Fibroblast of lung (primary cell): Measurements from ENCODE around the gene CDC123.

Experiments
- EZH2 ChIP-seq: IDR thresholded peaks from 2 replicates; pipeline ENCODE4 v1.5.1; 2012; ENCODE audit warnings: low read length, control low read depth, mild to moderate bottlenecking; ENCODE audit errors: missing control alignments
- TF ChIP-seq, protein P1 (sequence below), 2 donors: IDR thresholded peaks in 1 of 2; conservative IDR thresholded peaks in 1 of 2; 1 replicate in 1 of 2; 2 replicates in 1 of 2; pipeline ENCODE4 v1.5.1; 2011 to 2012; ENCODE audit warnings: low read length in 2 of 2, control low read depth in 1 of 2, inconsistent platforms in 1 of 2, low read depth in 1 of 2, mild to moderate bottlenecking in 1 of 2

DNA sequence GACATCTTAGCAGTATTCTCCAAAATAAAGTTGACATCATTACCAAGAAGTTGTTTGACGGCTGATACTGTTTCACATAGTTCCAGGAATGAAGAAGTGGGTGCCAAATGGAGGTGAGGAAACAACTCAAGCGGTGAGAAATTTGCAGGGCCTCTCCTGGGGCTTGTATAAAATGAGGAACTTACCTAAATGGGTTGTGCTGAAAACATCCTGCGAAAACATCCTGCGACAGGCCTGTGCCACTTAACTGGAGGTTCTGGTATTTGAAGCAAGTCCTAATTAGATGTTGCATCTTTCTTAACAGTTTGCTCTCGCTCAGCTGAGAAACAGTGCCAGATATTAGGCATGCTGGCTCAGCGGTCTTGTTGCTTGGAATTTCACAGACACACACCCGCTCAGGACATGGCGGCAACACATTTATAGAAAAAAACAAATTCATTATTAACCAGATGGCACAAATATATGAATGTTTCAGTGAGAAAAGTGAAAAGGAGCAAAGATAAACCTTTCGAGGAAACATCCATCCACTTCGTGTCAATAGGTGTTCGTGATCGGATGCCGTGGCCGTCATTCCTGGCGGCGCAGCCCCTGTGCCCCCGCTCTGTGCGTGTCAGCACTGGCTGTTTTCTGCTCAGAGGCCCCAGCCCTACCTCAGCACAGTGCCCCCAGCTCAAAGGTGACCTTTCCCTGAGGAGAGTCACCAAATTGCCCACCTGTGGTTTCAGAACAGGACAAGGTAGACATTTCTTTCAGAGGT, 48.1 kb downstream of the CDC123 start:
- TF ChIP-seq, protein P1, sequence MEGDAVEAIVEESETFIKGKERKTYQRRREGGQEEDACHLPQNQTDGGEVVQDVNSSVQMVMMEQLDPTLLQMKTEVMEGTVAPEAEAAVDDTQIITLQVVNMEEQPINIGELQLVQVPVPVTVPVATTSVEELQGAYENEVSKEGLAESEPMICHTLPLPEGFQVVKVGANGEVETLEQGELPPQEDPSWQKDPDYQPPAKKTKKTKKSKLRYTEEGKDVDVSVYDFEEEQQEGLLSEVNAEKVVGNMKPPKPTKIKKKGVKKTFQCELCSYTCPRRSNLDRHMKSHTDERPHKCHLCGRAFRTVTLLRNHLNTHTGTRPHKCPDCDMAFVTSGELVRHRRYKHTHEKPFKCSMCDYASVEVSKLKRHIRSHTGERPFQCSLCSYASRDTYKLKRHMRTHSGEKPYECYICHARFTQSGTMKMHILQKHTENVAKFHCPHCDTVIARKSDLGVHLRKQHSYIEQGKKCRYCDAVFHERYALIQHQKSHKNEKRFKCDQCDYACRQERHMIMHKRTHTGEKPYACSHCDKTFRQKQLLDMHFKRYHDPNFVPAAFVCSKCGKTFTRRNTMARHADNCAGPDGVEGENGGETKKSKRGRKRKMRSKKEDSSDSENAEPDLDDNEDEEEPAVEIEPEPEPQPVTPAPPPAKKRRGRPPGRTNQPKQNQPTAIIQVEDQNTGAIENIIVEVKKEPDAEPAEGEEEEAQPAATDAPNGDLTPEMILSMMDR (conservative IDR thresholded peaks at IDR 0.05 in 1 of 2, IDR thresholded peaks at IDR 0.05 in 1 of 2; ENCODE audit: low read depth in 1 of 2, low read length in 2 of 2), result no peak
- no peak for TF ChIP-seq EZH2
